DOHH2 (cell line): ENCODE measurements around the gene TSPYL1.
"Not testable (repeated sequence)": the region's sequence is repeated elsewhere in the genome, so short reads cannot be mapped to it uniquely, and the experiment has no call there.

Experiments
- H3F3A ChIP-seq: fragments of 200-600 bp; sonication (generic), shearing (Covaris generic); 2 replicates; pipeline ENCODE4 v1.6.0; 2016; ENCODE audit warnings: antibody characterized with exemption, mild to moderate bottlenecking; ENCODE audit not compliant: control insufficient read depth, insufficient read depth
- H3K27ac ChIP-seq: fragments of 200-600 bp; sonication (generic); 2 replicates; pipeline ENCODE4 v1.5.1; 2014; ENCODE audit warnings: low read depth, mild to moderate bottlenecking, low read length, moderate library complexity
- H3K27me3 ChIP-seq: fragments of 200-600 bp; sonication (generic); 2 replicates; pipeline ENCODE4 v1.6.1; 2014; ENCODE audit warnings: mild to moderate bottlenecking, low read length, mixed read lengths; ENCODE audit not compliant: control insufficient read depth
- H3K36me3 ChIP-seq: fragments of 200-600 bp; sonication (generic); 2 replicates; pipeline ENCODE4 v1.6.1; 2014; ENCODE audit warnings: mild to moderate bottlenecking, low read length, moderate library complexity, mixed read lengths; ENCODE audit not compliant: control insufficient read depth
- H3K4me1 ChIP-seq: fragments of 200-600 bp; sonication (generic); 2 replicates; pipeline ENCODE4 v1.6.1; 2014; ENCODE audit warnings: mild to moderate bottlenecking, low read length, mixed read lengths; ENCODE audit not compliant: control insufficient read depth
- H3K4me2 ChIP-seq: fragments of 200-600 bp; sonication (generic); 2 replicates; pipeline ENCODE4 v1.6.0; 2014; ENCODE audit warnings: mild to moderate bottlenecking, low read length, moderate library complexity
- H3K4me3 ChIP-seq: fragments of 200-600 bp; sonication (generic); 2 replicates; pipeline ENCODE4 v1.5.1; 2014; ENCODE audit warnings: mild to moderate bottlenecking, low read length, mixed read lengths
- H3K79me2 ChIP-seq: fragments of 200-600 bp; sonication (generic); 2 replicates; pipeline ENCODE4 v1.6.1; 2014; ENCODE audit warnings: mild to moderate bottlenecking, low read length, mixed read lengths; ENCODE audit not compliant: control insufficient read depth
- H3K9me2 ChIP-seq: fragments of 200-600 bp; sonication (generic); replicated peaks from 2 replicates; pipeline ENCODE4 v1.6.1; 2014; ENCODE audit warnings: mild to moderate bottlenecking, low read length, mixed read lengths; ENCODE audit not compliant: control insufficient read depth
- H3K9me3 ChIP-seq: fragments of 200-600 bp; sonication (generic); 2 replicates; pipeline ENCODE4 v1.6.1; 2014; ENCODE audit warnings: antibody characterized with exemption, low read length, mixed read lengths; ENCODE audit not compliant: control insufficient read depth, insufficient read depth
- H4K20me1 ChIP-seq: fragments of 200-600 bp; sonication (generic); 2 replicates; pipeline ENCODE4 v1.6.0; 2014; ENCODE audit warnings: low read depth, mild to moderate bottlenecking, antibody characterized with exemption, low read length, moderate library complexity; ENCODE audit not compliant: control insufficient read depth, insufficient read depth
- EZH2phosphoT487 ChIP-seq: fragments of 200-600 bp; sonication (generic); IDR thresholded peaks from 2 replicates; pipeline ENCODE4 v1.6.1; 2017; ENCODE audit warnings: borderline replicate concordance, mild to moderate bottlenecking, antibody characterized with exemption, low read length, moderate library complexity, mixed read lengths
- TF ChIP-seq, protein P1 (sequence below): fragments of 200-600 bp; sonication (generic); IDR thresholded peaks from one replicate; pipeline ENCODE4 v1.5.1; 2014; ENCODE audit warnings: antibody characterized with exemption, mild to moderate bottlenecking, low read depth, low read length; ENCODE audit not compliant: poor library complexity, severe bottlenecking

The TSPYL1 gene

DNA sequence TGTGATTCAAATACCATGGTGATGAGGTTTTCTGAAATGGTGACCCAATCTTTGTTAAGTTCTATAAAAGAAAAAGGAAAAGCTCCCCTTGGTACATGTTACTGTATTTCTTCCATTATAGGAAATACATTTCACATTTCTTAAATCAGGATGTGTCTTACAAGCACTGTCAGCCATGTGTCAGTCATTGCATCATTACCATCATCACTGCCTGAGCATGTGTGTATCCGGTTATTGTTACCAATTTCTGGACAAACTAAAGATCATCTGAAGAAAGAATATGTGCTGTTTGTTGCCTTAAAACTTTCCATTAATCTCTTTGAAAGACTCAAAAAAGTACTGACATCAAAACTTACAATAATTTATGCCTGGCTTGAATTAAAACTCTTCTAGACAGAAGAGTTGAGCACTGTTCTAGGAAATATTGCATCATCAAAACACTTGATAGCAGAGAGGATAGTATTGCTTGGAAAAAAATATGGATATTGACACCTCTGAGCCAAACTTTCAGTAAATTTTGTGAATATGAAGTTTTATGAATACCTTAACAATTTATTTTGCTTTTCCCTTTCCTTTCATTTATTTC is 7.1 kb upstream of the TSPYL1 start:
- Histone ChIP-seq H3K79me2 (no peaks in the 10 kb centered on the region), H3K9me3 (no peaks in the 10 kb centered on the region), H4K20me1 (no peaks in the 10 kb centered on the region), H3K4me2 (no peak overlapping the region), H3K4me1 (peaks cover 3% of the 10 kb centered on the region), H3K9me2 (no peaks in the 10 kb centered on the region), H3K27ac (no peak overlapping the region), H3K4me3 (no peak overlapping the region), H3K27me3 (0 out of 2 replicates have a peak, but pooled peaks cover 5% of the 10 kb centered on the region), H3F3A (no peaks in the 10 kb centered on the region), H3K36me3 (no peaks in the 10 kb centered on the region)
- TF ChIP-seq, protein P1, sequence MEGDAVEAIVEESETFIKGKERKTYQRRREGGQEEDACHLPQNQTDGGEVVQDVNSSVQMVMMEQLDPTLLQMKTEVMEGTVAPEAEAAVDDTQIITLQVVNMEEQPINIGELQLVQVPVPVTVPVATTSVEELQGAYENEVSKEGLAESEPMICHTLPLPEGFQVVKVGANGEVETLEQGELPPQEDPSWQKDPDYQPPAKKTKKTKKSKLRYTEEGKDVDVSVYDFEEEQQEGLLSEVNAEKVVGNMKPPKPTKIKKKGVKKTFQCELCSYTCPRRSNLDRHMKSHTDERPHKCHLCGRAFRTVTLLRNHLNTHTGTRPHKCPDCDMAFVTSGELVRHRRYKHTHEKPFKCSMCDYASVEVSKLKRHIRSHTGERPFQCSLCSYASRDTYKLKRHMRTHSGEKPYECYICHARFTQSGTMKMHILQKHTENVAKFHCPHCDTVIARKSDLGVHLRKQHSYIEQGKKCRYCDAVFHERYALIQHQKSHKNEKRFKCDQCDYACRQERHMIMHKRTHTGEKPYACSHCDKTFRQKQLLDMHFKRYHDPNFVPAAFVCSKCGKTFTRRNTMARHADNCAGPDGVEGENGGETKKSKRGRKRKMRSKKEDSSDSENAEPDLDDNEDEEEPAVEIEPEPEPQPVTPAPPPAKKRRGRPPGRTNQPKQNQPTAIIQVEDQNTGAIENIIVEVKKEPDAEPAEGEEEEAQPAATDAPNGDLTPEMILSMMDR = no peak
- no peak for TF ChIP-seq EZH2phosphoT487

DNA sequence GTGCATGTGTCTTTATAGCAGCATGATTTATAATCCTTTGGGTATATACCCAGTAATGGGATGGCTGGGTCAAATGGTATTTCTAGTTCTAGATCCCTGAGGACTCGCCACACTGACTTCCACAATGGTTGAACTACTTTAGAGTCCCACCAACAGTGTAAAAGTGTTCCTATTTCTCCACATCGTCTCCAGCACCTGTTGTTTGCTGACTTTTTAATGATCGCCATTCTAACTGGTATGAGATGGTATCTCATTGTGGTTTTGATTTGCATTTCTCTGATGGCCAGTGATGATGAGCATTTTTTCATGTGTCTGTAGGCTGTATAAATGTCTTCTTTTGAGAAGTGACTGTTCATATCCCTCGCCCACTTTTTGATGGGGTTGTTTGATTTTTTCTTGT is 5.3 kb upstream of the TSPYL1 start:
- not testable (repeated sequence) for H4K20me1 ChIP-seq, H3K9me2 ChIP-seq, H3K27me3 ChIP-seq, H3K4me3 ChIP-seq, H3K36me3 ChIP-seq, H3K27ac ChIP-seq, H3K79me2 ChIP-seq, H3K4me1 ChIP-seq, H3K9me3 ChIP-seq, H3K4me2 ChIP-seq, H3F3A ChIP-seq

DNA sequence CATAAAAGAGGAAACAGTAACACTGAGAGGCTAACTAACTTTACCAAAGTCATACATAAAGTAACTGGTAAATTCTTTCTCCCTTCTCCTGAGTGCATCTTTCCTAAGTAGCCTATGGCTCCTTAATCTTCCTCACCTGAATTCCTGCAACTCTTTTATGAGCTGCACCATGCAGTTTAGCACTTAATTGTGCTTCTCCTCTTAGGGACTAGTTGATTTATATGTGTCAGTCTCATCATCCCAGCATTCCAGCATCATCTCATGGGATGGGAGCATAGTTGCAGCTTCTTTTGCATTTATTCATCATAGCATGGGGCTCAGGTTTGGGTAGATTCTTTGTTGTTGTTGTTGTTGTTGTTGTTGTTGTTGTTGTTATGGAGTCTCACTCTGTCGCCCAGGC is 3.5 kb upstream of the TSPYL1 start:
- Histone ChIP-seq H3K4me2 (no peak overlapping the region), H3K4me3 (no peak overlapping the region)

DNA sequence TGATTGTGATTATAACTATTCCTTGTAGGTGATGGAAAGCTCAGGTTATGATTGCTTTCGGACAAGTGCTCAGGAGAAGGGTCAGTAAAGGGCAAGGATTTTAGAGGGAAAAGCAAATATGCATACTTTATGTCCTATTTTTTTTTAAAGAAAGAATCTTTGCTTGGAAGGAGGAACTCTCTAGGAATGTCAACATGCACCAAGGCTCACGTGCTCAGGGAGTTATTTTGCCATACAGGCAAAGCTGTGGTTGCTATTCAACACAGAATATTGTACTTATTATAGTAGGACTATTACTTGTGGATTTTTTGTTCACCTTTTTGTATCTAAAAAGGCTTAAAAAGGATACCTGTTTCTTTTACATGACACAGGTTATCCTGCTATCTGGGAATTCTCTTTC is 3.0 kb upstream of the TSPYL1 start:
- Histone ChIP-seq H3K9me3 (no peaks in the 10 kb centered on the region), H3K27ac (no peak overlapping the region), H3K4me3 (no peak overlapping the region), H3K4me2 (no peak overlapping the region), H3K36me3 (peaks cover 11% of the 10 kb centered on the region), H3F3A (no peaks in the 10 kb centered on the region), H3K79me2 (peaks cover 20% of the 10 kb centered on the region), H4K20me1 (no peaks in the 10 kb centered on the region), H3K27me3 (no peaks in the 10 kb centered on the region), H3K9me2 (no peaks in the 10 kb centered on the region), H3K4me1 (peaks cover 19% of the 10 kb centered on the region)
- TF ChIP-seq, protein P1 = no peak
- no peak for TF ChIP-seq EZH2phosphoT487

More for the DNA sequence above, 3.5 kb upstream of the TSPYL1 start:
- peaks cover 15% of the 10 kb centered on the region for H3K4me1 ChIP-seq
- H4K20me1 ChIP-seq = no peaks in the 10 kb centered on the region
- TF ChIP-seq EZH2phosphoT487 = no peak
- TF ChIP-seq, protein P1 = no peak
- H3K36me3 ChIP-seq = peaks cover 8% of the 10 kb centered on the region
- no peaks in the 10 kb centered on the region for H3K9me3 ChIP-seq
- no peak overlapping the region for H3K27ac ChIP-seq
- peaks cover 15% of the 10 kb centered on the region for H3K79me2 ChIP-seq
- H3K27me3 ChIP-seq = no peaks in the 10 kb centered on the region
- H3K9me2 ChIP-seq = no peaks in the 10 kb centered on the region
- no peaks in the 10 kb centered on the region for H3F3A ChIP-seq
